Ammon's horn (tissue), 1 donor: ENCODE measurements around the gene BPIFB1.

Experiments used
- DNase-seq: peaks from one replicate; pipeline ENCODE4 v3.0.0-alpha.2; 2016; ENCODE audit warnings: low spot score

BPIFB1 gene, protein sequence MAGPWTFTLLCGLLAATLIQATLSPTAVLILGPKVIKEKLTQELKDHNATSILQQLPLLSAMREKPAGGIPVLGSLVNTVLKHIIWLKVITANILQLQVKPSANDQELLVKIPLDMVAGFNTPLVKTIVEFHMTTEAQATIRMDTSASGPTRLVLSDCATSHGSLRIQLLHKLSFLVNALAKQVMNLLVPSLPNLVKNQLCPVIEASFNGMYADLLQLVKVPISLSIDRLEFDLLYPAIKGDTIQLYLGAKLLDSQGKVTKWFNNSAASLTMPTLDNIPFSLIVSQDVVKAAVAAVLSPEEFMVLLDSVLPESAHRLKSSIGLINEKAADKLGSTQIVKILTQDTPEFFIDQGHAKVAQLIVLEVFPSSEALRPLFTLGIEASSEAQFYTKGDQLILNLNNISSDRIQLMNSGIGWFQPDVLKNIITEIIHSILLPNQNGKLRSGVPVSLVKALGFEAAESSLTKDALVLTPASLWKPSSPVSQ

DNA sequence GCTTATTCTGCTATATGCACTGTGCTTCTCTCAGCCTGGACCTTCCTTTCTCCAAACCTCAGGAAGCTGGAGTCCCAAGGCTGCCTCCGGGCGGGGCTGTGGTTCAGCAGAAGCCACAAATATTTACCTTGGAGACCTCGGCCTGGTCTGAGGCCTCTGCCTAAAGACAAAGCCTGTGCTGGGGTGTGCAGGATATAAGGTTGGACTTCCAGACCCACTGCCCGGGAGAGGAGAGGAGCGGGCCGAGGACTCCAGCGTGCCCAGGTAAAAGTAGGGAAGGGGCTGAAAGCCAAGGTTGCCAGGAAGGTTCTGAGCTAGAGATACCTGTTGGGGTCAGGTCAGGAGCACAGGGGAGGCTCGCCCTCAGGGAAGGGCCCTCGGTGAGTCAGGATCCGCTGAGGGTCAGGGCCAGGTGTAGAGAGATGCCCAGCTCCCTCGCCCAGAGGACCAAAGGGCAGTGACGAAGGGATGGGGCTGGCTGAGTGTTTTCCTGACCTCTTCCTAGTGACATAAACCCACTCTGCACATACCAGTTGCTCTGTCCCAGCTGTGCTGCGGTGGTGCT lies at the start of gene BPIFB1:
TSS of gene BPIFB1 (plus strand) at position 224 of the 565 bp plus-strand sequence. CDS start 2,860 bp downstream, outside the sequence.
- no peak for DNase-seq

DNA sequence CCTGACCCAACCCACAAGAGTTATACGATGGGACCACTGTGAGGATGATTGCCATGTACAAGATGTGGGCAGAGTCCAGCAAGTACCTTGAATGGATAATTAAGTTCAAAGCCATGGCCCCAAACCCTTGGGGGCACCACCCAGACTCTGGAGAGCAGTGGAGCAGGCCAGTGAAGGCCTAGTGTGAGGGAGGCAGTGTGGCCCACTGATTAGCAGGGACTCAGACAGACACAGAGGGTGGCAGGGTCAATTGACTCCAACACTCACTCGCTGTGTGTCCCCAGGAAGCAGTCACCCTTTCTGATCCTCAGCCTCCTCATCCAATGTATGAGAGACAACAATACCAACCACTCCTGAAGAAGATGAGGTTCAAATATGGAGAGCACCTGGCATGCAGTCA lies 49.0 kb upstream of the BPIFB1 start:
- no peak for DNase-seq

DNA sequence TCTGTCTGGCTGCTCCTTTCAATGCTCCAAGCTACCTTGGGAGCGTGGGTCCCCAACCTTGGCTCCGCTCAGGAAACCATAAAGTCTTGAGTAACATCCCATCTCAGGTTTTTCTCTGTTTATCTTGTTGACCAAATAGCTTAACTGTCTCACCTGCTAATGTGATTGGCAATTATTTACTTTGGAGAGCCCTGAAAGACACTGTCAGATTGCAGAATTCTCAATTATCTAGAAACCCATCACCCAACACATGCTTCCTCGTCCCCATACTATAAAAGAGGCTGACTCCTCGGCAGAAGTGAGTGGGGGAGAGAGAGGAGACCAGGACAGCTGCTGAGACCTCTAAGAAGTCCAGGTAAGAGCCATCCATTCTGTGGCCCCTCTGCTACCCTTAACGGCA lies 47.3 kb upstream of the BPIFB1 start, which contains the start of gene BPIFA1:
TSS of gene BPIFA1 (plus strand) at position 301 of the 400 bp plus-strand sequence. CDS start 1,716 bp downstream, outside the sequence.
- DNase-seq = no peak

DNA sequence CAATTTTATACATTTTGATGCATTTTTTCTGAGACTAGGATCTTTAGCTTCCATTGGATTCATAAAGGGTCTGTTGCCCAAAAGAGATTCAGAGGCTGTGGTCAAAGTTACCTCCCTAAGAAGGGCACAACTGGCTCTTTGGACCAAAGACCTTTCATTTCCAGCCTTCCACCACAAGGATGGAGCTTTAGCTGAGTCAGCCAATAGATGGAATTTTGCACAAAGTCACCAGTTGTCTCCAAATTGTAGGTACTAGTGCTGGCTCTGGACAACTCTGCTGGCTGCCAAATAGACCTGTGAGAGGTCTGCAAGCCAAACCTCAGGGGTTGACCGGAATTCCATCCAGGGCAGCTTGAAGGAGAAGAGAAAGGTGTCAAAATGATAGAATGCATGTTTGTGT lies 46.7 kb upstream of the BPIFB1 start:
- no peak for DNase-seq

DNA sequence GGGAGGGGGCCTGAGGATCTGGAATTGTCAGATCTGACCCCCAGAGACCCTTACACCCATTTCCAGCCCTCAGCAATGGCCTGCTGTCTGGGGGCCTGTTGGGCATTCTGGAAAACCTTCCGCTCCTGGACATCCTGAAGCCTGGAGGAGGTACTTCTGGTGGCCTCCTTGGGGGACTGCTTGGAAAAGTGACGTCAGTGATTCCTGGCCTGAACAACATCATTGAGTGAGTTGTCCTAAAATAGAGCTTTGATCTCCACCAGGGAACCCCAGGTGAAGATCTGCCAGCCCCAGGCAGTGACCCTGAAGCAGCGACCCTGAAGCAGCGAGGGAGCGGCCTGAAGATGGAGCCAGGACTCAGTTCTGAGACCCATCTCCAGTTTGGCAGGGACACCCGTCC lies 45.0 kb upstream of the BPIFB1 start:
- DNase-seq = no peak

DNA sequence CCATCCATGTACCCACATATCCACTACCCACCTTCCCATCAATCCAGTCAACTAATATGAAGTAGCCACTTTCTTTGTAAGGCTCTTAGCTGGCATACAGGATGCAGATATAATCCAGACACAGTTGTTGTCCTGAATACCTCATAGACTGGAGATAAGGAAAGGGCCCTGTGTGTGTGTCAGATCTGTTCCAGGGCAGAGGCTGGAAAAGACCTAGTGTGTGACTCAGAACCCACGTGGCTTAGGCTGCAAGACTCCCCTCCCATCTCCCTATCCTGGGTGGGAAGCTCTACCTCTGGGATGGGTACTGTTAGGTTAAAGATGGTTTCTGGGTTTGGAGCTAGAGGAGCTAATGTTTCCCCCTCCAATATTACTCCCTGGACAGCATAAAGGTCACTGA lies 43.6 kb upstream of the BPIFB1 start:
- DNase-seq = no peak

DNA sequence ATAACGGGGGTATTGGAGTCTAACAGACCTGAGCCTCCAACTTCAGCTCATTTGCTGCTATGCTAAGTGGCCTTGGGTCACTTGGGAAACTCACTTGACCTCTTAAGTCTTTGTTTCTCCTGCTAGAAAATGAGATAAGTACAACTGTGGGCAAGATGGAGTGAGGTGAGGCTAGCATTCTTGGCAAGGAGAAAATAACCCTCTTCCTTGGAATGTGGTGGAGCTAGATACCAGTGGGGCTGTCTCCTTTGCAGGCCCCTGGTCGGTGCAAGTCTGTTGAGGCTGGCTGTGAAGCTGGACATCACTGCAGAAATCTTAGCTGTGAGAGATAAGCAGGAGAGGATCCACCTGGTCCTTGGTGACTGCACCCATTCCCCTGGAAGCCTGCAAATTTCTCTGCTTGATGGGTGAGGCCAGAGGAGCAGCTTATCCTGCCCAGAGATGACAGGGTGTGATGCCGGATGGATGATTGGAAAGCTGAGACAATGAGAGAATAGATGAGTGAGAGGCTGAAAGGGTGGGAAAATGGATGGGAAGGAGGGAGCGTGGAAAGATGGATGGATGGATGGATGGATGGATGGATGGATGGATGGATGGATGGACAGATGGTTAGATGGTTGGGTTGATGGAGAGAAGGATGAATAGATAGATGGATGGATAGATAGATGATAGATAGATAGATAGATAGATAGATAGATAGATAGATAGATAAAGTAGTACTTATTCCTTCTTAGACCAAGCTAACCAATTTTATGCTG lies 42.9 kb upstream of the BPIFB1 start:
- DNase-seq = no peak

DNA sequence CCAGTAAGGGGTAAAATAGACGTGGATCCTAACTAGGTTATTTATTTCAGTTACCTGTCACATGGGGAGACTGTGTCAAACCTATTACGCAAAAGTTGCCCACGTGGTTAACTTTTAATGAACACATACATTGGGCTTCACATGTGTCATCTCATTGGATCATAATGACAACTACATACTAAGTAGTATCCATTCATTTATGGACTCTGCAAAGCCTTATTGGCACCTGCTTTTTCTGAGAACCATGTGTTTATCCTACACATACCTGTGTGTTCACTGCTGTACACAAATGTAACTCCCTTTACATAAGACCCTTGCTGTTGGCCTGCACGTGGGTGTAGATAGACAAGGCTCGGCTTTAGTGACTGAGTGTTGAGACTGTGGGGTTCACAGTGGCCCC lies 42.1 kb upstream of the BPIFB1 start:
- no peak for DNase-seq

DNA sequence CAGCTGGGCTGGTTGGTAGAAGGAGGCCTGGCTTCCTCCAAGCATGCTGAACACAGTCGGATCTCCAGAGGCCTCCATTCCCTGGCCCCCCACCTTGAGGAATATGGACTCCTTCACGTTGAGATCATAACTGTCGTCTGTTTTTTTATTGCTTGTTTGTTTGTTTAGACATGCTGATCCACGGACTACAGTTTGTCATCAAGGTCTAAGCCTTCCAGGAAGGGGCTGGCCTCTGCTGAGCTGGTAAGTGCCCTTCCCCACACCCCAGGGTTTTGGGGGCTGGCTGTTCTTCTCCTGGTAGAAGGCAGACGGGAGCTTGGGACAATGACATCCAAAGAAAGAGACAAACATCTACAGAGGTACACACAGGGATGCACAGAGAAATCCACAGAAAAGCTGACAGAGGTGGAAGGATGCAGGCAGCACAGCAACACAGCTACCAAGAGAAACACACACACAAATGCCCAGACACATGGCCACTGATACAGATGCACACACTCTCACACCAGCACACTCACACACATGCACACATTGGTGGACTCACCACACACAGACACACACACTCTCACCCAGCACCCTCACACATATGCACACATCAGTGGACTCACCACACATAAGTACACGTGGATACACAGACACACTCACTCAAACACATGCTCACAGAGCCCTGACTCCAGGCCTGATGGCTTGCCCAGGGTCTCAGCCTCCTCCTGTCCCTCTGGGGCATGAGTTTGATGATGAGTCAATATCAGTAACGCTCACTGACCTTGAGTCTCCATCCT lies 40.5 kb upstream of the BPIFB1 start:
- DNase-seq = no peak

DNA sequence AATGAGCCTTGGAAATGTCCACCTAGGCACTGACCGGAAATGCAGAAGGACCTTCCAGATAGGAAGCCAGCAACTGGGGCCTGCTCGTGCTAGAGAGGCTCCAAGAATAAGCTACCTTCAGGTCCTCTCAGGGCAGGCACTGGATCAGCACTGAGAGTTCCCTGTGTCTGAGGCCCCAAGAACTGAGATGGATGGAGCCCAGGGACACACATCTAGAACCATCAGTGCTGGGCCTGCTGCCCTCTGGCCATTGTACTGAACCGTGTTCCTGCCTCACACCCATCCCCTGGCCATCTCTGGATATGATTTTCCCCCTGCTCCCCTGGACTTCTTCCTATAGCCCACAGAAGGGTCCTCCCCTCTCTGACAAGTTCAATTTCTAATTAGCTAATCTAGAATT lies 36.9 kb upstream of the BPIFB1 start:
- no peak for DNase-seq

DNA sequence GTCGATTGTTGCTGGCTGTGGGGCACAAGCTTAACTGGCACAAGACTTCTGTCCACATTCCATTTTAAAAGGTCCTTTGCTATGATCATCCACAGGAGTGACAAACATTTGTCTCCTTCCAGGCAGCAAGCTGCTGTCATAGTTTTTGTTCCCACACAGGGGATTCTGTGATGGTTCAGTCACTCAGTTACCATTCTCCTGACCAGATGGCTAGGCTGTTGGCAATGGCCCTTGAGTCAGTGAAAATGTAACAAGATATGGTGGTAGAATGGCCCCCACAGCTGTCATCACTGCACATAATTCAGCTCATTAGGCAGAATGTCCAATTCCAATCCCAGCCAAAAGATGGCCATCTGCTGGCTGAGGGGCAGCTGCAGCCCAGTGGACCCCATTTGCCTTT lies 33.6 kb upstream of the BPIFB1 start:
- no peak for DNase-seq

DNA sequence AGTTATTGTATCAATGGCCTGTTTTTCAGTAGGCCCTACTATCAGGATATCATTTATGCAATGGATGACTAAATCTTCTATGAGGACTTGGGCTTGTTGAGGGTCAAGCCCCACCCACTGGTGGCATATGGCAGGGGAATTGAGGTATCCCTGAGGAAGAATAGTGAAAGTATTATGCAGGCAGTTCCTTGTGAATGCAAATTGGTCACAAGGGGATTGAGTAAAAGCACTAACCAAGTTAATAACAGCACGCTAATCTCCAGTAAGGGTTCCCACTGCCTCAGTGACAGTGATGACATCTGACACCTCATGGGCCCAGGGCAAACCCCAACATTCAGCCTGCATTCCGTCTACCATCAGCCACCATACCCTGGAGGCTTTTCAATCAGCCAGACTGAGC lies 32.3 kb upstream of the BPIFB1 start:
- no peak for DNase-seq

DNA sequence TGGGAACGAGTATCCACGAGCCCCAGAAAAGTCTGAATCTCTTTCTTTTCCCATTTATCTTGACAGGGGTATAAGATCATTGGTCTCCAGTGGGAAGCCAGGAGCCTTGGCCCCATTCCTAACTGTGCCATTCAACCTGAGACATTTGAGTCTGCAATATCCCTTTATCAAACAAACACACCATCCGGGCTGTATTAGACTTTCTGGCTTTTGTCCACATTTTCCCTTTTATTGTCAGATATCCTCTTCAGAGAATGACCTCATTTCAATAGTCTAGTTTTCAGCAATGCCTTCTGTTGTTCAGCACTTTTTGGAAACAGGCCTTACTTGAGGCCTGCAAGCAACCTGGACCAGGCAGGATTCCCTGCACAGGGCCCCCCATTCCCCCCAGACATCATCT lies 31.5 kb upstream of the BPIFB1 start:
- DNase-seq = no peak

DNA sequence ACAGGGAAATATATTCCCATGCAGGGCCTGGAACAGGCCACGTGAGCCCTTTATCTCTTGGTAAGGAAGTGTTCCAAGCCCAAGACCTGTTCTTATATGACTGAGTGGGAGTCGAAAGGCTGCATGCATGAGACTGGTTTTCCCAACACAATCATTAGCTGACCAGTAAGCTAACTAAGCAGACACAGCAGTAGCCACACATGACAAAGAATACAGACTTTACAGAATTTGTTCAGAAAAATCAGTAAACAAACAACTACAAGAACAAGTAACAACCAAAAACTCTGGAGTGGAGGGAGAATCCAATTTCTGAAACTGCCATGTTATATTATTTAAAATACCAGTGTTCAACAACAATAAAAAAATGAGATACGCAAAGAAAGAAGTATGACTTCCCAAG lies 30.6 kb upstream of the BPIFB1 start:
- no peak for DNase-seq

DNA sequence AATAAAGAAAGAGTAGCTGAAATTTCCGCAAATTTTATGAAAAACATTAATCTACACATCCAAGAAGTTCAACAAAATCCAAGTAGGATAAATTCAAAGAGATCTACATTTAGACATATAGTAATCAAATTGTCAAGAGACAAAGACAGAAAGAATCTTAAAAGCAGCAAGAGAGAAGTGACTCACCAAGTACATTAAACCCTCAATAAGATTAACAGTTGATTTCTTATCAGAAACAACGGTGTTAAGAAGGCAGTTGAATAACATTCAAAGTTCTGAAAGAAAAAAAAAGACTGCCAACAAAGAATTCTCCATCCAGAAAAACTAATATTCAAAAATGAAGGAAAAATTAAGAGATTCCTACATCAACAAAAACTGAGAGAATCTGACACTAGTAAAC lies 28.0 kb upstream of the BPIFB1 start:
- no peak for DNase-seq

DNA sequence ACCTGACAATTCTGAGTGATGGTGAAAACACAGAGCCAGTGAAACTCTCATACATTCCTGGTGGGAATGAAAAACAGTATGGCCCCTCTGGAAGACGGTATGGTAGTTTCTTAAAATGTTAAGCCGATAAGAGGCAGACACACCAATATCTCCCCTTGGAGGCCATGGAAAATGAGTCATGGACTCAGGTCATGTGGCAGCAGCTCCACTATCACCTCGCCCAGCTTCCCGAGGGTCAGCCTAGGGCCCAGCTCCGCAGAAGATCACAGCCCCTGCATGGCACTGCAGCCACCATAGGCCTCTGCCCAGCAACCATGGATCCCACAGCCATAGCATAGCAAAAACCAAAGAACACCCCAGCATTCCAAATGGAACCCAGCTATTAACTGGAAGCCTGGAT lies 25.8 kb upstream of the BPIFB1 start:
- DNase-seq = no peak

DNA sequence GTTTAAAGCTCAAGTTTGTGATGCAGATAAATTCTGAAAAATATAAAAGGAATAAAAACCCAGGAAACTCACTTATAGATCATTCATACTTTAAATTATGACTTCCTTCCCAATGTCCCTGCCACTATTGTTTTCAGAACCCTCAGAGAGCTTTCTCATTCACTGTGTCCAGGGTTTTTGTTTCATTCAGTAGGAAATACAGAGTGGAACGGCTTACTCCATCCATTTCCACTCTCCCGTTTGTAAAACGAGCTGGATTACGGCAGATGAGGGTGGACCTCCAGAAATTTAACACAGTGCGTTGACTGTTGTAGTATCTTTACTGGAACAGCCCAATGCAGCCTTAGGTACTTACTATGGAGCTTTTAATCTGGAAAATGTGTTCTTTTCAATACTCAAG lies 23.6 kb upstream of the BPIFB1 start:
- no peak for DNase-seq

DNA sequence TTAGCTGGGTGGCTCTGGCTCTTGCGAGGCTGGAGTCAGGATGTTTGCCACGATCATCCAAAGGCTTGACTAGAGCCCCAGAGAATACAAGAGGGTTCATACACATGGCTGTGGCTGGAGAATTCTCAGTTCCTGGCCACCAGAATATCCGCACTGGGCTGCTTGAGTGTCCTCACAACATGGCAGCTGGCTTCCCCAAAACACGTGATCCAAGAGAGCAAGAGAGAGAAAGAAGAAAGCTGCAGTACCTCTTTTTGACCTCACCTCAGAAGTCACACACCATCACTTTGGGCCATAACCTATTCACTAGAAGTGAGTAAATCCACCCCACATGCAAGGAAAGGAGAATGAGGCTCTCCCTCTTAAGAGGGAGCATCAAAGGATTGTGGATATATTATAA lies 21.5 kb upstream of the BPIFB1 start:
- no peak for DNase-seq

DNA sequence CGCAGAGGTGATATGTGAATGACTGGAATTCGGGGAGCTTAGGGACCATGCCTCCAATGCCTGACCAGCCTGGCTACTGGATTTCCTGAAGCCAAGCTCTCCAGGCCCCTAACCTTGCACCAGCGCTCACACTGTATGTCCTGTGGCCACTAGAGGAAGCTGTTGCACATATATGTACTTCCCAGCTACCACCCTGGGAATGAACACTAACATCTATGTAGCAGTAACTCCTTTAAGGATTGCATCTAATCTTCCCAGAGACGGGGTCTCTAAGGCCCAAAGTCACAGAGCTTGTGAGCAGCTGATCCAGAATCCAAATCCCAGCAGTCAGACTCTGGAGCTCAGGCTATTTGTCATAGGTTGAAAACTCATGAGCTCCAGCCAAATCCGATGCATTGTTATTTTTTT lies 20.4 kb upstream of the BPIFB1 start:
- DNase-seq = peak; percentile 89

DNA sequence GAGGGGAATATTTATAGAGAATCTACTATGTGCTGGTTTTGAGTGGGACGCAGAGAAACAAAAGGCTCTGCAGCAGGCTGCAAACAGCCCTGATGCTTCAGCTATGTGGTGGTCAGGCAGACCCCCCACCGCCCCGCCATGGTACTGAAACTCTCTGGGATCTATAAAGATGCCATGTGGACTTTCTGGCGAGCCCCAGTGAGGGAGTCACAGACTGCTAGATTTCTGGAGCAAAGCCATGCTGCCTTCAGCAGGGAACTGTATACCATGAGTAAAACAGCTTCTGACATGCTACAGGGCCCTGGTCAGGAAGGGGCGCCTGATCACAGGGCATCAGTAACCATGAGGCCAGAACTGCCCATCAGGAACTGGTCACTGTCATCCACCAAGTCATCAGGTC lies 19.2 kb upstream of the BPIFB1 start:
- peak; percentile 40 for DNase-seq

DNA sequence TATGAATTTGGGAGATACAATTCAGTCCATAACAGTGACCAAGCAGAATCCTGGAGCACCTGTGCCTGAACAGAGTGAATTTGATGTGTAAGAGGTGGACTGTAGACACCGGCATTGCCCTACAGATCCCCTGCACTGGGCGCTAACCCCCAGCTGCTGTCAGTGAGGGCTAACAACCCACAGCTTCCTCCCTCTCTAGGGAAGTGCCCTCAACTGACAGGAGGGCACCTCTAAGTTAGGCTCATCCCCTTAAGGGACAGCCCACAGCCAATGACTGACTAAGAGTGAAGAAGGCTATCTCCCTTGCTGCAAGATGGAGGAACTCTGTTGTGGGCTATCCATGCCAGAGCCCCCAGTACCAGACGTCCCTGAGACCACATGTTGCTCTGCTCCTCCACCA lies 15.3 kb upstream of the BPIFB1 start:
- no peak for DNase-seq
